Erythroblast (primary cell): ENCODE measurements around the gene ATP2A3.

ENCODE experiments used
- GATA1 ChIP-seq: IDR thresholded peaks from 2 replicates; pipeline ENCODE4 v1.6.1; 2011; ENCODE audit warnings: low read depth, mild to moderate bottlenecking, control low read depth, low read length, moderate library complexity
- POLR2A ChIP-seq: IDR thresholded peaks from 2 replicates; pipeline ENCODE4 v1.6.1; 2011; ENCODE audit warnings: mild to moderate bottlenecking, low read length

GRCh38 chr17:3935140-3935542 is 29.1 kb downstream of the ATP2A3 start:
- no peak for TF ChIP-seq POLR2A
- no peak for TF ChIP-seq GATA1
